DOHH2 (cell line): Measurements from ENCODE around the gene LHX2.

Experiments used
- EZH2phosphoT487 ChIP-seq: fragments of 200-600 bp; sonication (generic); IDR thresholded peaks from 2 replicates; pipeline ENCODE4 v1.6.1; 2017; ENCODE audit warnings: borderline replicate concordance, mild to moderate bottlenecking, antibody characterized with exemption, low read length, moderate library complexity, mixed read lengths
- TF ChIP-seq, protein P1 (sequence below): fragments of 200-600 bp; sonication (generic); IDR thresholded peaks from one replicate; pipeline ENCODE4 v1.5.1; 2014; ENCODE audit warnings: antibody characterized with exemption, mild to moderate bottlenecking, low read depth, low read length; ENCODE audit not compliant: poor library complexity, severe bottlenecking

DNA sequence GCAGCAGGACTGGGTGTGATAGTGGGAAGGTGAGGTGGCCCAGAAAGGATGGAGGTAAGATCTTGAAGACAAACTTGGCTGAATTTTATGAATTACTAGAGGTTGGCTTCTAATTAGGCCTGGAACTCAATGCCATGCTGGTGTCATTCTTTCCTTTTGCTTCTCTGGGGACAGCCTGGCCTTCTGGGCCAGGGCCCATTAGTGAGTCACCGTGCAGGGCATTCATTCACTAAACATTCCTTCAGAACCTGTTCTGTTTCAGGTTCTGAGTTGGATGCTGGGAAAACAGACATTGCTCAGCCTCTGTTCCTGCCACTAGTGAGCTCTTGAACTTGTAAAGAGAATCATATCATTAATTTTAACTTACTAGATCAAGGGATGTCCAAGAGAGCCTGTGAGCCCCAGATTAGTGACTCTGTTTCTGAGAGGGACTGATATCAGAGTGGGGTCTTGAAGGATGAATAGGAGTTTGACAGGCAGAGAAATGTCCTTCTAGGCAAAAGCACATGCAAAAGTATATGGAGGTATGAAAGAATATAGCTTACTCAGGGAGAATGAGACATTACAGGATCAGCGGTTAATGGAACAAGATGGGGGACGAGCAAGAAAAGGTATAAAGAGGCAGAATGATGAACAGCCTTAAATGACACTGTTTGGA lies 66.5 kb downstream of the LHX2 start:
- TF ChIP-seq, protein P1, sequence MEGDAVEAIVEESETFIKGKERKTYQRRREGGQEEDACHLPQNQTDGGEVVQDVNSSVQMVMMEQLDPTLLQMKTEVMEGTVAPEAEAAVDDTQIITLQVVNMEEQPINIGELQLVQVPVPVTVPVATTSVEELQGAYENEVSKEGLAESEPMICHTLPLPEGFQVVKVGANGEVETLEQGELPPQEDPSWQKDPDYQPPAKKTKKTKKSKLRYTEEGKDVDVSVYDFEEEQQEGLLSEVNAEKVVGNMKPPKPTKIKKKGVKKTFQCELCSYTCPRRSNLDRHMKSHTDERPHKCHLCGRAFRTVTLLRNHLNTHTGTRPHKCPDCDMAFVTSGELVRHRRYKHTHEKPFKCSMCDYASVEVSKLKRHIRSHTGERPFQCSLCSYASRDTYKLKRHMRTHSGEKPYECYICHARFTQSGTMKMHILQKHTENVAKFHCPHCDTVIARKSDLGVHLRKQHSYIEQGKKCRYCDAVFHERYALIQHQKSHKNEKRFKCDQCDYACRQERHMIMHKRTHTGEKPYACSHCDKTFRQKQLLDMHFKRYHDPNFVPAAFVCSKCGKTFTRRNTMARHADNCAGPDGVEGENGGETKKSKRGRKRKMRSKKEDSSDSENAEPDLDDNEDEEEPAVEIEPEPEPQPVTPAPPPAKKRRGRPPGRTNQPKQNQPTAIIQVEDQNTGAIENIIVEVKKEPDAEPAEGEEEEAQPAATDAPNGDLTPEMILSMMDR, result no peak
- no peak for TF ChIP-seq EZH2phosphoT487
